Erythroblast (primary cell): ENCODE data around the gene C2orf76.
"Not testable (repeated sequence)": the region's sequence is repeated elsewhere in the genome, so short reads cannot be mapped to it uniquely, and the experiment has no call there.

Experiments used
- DNase-seq, 2 experiments: peaks; one replicate each; lab custom pipeline; 2025; lab: John Stamatoyannopoulos, UW
- GATA1 ChIP-seq: IDR thresholded peaks from 2 replicates; pipeline ENCODE4 v1.6.1; 2011; ENCODE audit warnings: low read depth, mild to moderate bottlenecking, control low read depth, low read length, moderate library complexity
- POLR2A ChIP-seq: IDR thresholded peaks from 2 replicates; pipeline ENCODE4 v1.6.1; 2011; ENCODE audit warnings: mild to moderate bottlenecking, low read length

The C2orf76 gene

GRCh38 chr2:119389615-119390306, 23.1 kb upstream of the C2orf76 start:
- TF ChIP-seq POLR2A (no peak), GATA1 (no peak)
- peak in 1 of 2 experiments; percentile 26 for DNase-seq

DNA sequence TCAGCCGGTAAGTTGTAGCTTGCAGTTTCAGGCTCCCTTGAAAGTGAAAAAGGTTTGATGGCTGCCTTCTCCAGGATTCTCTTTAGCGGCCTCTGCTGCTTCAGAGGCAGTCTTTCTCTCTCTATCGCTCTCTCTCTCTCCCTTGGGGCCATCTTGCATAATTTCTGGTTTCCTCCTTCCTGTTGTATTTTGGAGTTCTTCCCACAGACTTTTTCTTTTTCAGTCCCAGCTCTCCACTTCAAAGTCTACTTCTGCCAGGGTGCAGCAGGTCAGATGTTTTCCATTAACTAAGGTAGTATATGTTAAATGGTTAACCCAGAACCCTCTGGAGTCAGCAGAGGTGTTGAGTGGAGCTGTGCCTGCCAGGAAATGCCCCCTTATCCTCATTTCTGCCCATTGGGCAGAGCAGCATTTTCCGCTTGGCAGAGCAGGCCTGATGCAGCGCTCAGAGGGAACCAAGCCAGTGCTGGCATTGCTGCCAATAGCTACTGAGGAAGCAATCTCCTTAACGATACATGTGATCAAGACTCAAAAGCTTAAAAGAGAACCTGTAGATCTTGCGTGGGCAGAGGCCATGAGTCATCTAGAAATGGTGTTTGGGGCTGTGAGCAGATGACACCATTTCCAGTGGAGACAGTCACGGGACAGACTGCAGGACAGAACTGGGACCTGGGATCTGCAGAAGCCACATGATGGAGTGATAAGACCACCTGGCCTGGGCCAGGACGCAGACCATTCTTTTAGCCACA, 20.9 kb upstream of the C2orf76 start:
- no peak for TF ChIP-seq GATA1
- no peak for TF ChIP-seq POLR2A
- DNase-seq: peak in 1 of 2 experiments; percentile 4

GRCh38 chr2:119385466-119385865, 18.8 kb upstream of the C2orf76 start:
- TF ChIP-seq GATA1 (no peak), POLR2A (no peak)
- no peak for DNase-seq

- no peak for TF ChIP-seq GATA1
- TF ChIP-seq POLR2A: no peak
- DNase-seq: no peak
Observed at GRCh38 chr2:119384971-119385370, 18.3 kb upstream of the C2orf76 start.

DNA sequence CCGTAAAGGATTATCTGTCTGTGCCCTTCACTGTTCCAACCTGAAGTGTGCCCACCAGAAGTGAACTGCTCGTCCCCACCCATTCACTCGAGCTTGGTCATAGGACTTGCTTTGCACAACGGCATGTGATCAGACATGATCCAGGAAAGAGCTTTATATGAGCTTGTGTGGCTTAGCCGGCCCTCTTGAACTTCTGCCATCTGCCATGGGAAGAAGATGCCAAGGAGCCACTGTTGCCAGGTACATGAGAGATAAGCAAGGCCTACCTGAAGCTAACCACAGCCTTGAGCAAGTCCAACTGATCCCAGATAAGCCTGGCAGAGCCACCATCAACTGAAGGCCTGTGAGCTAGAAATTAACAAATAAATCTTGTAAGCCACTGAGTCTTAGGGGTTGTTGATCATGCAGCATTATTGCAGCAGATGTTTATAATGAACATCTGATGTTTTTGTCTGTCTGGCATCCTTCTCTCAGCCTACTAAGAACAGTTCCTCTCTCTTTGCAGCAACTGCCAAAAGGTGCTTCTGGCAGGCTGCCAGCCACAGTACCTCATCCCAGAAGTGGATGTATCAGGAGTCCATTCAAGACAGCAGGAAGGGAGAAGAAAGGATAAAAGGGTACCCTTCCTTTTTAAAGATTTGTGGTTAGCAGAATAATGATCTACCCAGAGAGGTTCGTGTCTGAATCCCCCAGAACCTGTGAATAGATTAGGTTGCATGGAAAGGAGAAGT, 16.9 kb upstream of the C2orf76 start:
- no peak for TF ChIP-seq POLR2A
- TF ChIP-seq GATA1: no peak
- DNase-seq: no peak

GRCh38 chr2:119378566-119378965, 11.9 kb upstream of the C2orf76 start:
- TF ChIP-seq POLR2A: no peak
- no peak for TF ChIP-seq GATA1
- DNase-seq: no peak

DNA sequence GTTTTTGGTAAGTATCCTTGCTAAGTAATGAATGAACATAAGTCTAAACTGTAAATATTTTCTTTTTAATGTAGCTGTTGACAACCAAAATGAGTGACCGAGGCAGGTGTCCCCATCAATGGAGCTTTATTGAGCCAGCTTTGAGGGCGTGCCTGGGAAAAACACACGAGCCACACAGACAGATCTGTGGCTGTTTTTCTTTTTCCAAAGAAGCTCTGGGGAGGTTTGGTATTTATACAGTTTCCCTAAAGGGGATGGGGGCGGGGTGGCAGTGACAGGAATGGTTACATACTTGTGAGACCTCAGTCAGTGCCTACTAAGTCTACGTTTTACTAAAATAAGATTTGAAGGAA, 11.3 kb upstream of the C2orf76 start:
- TF ChIP-seq POLR2A: no peak
- TF ChIP-seq GATA1: no peak
- DNase-seq: no peak

DNA sequence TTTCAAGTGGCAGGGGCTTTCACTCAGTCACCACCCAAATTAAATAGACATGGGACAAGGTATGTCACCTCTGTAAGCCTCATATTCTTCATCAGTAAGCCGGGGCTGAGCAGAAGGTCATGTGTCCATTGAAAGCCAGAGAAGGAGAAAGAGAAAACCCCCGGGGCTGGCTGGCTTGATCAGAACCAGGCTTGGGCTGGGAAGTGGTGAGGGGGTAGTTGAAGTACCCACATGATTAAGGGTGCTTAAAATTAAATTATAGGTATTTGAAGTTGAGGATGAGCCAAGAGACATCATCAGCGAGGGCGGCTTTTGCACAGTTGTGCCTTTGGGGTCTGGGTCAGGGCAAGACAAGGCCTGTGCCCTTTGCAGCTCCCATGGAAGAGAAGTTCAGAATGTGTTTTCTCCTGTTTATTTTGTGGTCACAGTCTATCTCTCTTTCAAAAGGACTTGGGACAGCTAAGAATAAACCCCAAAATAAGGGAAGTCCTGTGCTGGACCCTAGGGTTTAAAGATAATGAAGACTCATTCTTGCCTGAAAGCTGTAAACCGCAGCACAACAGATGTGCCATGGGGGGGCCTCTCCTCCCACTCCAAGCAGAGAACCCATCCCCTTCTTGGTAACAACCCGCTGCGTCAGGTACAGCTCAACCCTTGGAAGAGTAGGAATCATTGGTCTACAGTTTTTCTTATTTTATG, 10.8 kb upstream of the C2orf76 start:
- DNase-seq: no peak
- no peak for TF ChIP-seq GATA1
- no peak for TF ChIP-seq POLR2A

GRCh38 chr2:119376810-119377209, 10.2 kb upstream of the C2orf76 start:
- DNase-seq: no peak
- TF ChIP-seq GATA1: no peak
- TF ChIP-seq POLR2A: no peak

GRCh38 chr2:119376406-119376805, 9.8 kb upstream of the C2orf76 start:
- not testable (repeated sequence) for DNase-seq

GRCh38 chr2:119373907-119374745, 7.5 kb upstream of the C2orf76 start:
- not testable (repeated sequence) for DNase-seq

GRCh38 chr2:119372778-119373568, 6.3 kb upstream of the C2orf76 start:
- TF ChIP-seq GATA1: no peak
- TF ChIP-seq POLR2A: no peak
- no peak for DNase-seq
